Measurements from ENCODE around the gene THYN1.

The THYN1 gene

DNA sequence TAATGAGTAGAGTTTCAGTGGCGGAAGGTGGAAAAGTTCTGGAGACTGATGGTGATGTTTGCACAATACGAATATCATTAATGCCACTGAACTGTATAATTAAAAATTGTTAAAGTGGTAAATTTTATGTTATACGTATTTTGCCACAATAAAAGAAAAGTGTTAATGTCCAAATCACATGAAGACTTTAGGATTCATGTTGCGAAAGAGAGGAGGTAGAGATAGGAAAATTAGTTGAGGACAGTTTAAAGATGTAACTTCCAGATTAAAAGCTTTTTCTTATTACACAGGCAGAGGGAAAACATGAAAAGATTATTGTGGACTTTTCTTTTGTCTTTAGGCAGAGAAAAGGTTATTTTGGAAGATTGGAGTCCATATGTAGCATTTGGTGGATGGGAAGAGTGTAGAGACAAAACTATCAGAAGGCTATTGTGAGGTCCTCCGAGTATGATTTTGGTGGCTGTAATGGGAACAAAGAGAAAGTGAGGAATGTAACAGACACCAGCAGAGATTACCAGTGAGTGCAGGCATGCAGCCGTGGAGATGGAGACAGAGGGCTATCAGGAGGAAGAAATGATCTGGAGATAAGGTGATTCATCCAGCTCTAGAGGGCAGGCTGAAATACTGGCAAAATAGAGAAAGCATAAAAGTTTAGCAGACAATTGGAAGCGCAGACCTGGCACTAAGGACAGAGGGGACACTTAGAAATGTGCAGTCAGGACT lies 16.2 kb downstream of the THYN1 start:
- H3K27me3 ChIP-seq (ENCODE audit: control insufficient read depth, insufficient read depth, low read length), result no peaks in the 10 kb centered on the region
- no peaks in the 10 kb centered on the region for H3K4me1 ChIP-seq (ENCODE audit: control insufficient read depth, insufficient read depth, low read length)
- DNase-seq (ENCODE audit: low read depth, low spot score), result no peak
- H3K4me3 ChIP-seq (ENCODE audit: low read length), result no peak overlapping the region
- no peaks in the 10 kb centered on the region for H3K9me3 ChIP-seq (ENCODE audit: control insufficient read depth, insufficient read depth, low read length)
- no peak overlapping the region for H3K27ac ChIP-seq (ENCODE audit: low read length)
- 100% methylated on average over 1 of the region's 7 CpGs for WGBS (ENCODE audit: insufficient coverage, insufficient read length)
- H3K36me3 ChIP-seq (ENCODE audit: control insufficient read depth, insufficient read depth, low read length), result 0 out of 2 replicates have a peak, but pooled peaks cover 2% of the 10 kb centered on the region

DNA sequence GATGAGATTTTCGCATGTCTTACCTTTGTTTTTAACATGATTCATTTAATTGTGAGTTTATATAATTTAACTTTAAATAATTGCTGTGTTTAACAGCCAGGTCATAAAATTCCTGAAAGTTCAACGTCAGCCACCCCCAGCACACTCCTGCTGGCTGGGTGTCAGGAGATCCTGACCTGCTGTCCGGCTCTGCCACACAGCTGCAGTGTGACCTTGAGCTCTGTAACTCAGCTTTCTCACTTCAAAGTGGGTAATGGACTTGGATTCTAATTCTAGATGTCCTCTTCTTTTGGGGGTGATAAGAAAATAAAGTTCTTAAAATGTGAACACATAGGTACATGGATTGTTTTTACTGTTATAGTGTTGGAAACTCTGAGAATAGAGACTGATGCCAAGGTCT lies 17.8 kb downstream of the THYN1 start:
- Histone ChIP-seq H3K4me1 (ENCODE audit: control insufficient read depth, insufficient read depth, low read length) (no peaks in the 10 kb centered on the region), H3K4me3 (ENCODE audit: low read length) (no peak overlapping the region), H3K9me3 (ENCODE audit: control insufficient read depth, insufficient read depth, low read length) (no peaks in the 10 kb centered on the region), H3K27me3 (ENCODE audit: control insufficient read depth, insufficient read depth, low read length) (no peaks in the 10 kb centered on the region), H3K27ac (ENCODE audit: low read length) (no peak overlapping the region), H3K36me3 (ENCODE audit: control insufficient read depth, insufficient read depth, low read length) (no peaks in the 10 kb centered on the region)
- no CpG with 5 or more reads among the region's 3 CpGs for WGBS (ENCODE audit: insufficient coverage, insufficient read length)
- DNase-seq (ENCODE audit: low read depth, low spot score), result no peak

DNA sequence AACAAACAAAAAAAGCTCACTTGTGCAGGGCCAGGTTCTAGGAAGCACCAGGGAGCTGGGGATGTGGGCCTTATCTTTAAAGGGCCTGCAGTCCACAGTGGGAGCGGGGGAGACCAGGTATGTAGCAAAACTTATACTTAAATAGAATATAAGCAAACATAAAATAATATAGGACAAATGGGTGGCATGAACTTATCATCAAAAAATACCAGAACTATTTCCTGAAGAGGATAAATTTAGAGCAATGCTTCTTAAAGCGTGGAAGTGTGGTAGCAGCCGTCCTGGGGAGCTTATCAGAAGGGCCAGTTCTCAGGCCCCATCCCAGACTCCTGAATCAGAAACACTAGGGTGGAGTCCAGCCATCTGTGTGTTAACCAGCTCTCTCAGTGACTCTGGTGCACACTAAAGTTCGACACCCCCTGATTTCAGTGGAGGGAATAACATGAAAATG lies 19.4 kb downstream of the THYN1 start:
- no peak for DNase-seq (ENCODE audit: low read depth, low spot score)
- Histone ChIP-seq H3K4me3 (ENCODE audit: low read length) (no peak overlapping the region), H3K9me3 (ENCODE audit: control insufficient read depth, insufficient read depth, low read length) (no peaks in the 10 kb centered on the region), H3K27ac (ENCODE audit: low read length) (no peak overlapping the region), H3K36me3 (ENCODE audit: control insufficient read depth, insufficient read depth, low read length) (no peaks in the 10 kb centered on the region), H3K27me3 (ENCODE audit: control insufficient read depth, insufficient read depth, low read length) (no peaks in the 10 kb centered on the region), H3K4me1 (ENCODE audit: control insufficient read depth, insufficient read depth, low read length) (no peaks in the 10 kb centered on the region)
- WGBS (ENCODE audit: insufficient coverage, insufficient read length), result no CpG with 5 or more reads among the region's 4 CpGs

DNA sequence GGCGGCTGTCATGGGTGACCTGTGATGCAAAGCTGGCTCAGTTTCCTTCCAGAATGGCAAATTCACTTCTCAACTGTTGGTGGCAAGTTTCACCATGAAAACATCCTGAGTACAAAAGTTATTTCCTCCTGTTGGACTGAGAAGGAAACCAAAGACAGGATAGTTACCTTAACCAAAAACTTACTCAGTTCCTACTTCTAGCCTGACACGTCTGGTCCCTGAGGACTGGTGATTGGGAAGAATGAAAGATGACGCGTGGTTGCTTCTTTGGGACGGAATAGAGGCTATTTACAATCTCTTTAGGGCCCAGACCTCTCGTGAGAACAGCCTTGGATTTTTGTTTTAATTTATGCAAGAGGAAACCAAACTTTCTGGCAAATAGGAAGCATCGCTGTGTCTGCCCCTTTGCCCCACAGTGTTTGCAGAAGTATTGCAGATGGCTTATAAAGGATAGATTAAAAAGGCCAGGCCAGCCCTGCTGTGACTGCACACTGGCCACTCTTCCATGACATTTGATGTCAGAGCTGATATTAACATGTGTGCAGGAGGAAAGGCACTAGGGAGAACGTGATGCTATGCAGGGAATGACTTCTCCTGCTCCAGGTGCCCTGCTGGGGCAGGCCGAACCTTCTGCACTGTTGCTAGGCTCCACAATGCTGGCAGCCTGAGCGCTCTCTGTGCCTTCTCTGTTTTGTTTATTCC lies 21.0 kb downstream of the THYN1 start:
- H3K27ac ChIP-seq (ENCODE audit: low read length), result no peak overlapping the region
- H3K4me1 ChIP-seq (ENCODE audit: control insufficient read depth, insufficient read depth, low read length), result no peaks in the 10 kb centered on the region
- H3K4me3 ChIP-seq (ENCODE audit: low read length), result no peak overlapping the region
- WGBS (ENCODE audit: insufficient coverage, insufficient read length), result no CpG with 5 or more reads among the region's 10 CpGs
- no peaks in the 10 kb centered on the region for H3K36me3 ChIP-seq (ENCODE audit: control insufficient read depth, insufficient read depth, low read length)
- H3K27me3 ChIP-seq (ENCODE audit: control insufficient read depth, insufficient read depth, low read length), result no peaks in the 10 kb centered on the region
- DNase-seq (ENCODE audit: low read depth, low spot score), result no peak
- no peaks in the 10 kb centered on the region for H3K9me3 ChIP-seq (ENCODE audit: control insufficient read depth, insufficient read depth, low read length)

DNA sequence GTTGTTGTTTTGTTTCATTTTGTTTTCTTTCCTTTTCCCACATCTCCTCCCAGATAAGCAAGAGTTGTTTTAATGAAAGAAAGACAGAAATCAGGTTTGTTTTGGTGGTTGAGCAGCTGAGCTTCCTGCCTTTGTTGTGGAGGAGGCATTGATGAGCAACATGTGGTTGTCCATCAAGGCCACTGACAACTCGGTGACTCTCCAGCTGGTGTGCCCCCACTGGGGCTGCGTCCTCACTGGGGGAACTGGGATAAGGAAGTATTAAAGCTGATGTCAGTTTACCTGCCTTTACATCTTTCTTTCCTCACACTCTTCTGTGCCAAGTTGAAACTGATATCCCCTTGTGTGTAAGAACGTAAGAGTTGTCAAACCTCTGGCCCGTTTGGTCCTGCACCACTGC lies 22.8 kb downstream of the THYN1 start:
- Histone ChIP-seq H3K9me3 (ENCODE audit: control insufficient read depth, insufficient read depth, low read length) (no peaks in the 10 kb centered on the region), H3K27me3 (ENCODE audit: control insufficient read depth, insufficient read depth, low read length) (no peaks in the 10 kb centered on the region), H3K27ac (ENCODE audit: low read length) (no peak overlapping the region), H3K36me3 (ENCODE audit: control insufficient read depth, insufficient read depth, low read length) (no peaks in the 10 kb centered on the region), H3K4me3 (ENCODE audit: low read length) (no peak overlapping the region), H3K4me1 (ENCODE audit: control insufficient read depth, insufficient read depth, low read length) (no peaks in the 10 kb centered on the region)
- no peak for DNase-seq (ENCODE audit: low read depth, low spot score)
- WGBS (ENCODE audit: insufficient coverage, insufficient read length), result no CpG with 5 or more reads among the region's 4 CpGs

DNA sequence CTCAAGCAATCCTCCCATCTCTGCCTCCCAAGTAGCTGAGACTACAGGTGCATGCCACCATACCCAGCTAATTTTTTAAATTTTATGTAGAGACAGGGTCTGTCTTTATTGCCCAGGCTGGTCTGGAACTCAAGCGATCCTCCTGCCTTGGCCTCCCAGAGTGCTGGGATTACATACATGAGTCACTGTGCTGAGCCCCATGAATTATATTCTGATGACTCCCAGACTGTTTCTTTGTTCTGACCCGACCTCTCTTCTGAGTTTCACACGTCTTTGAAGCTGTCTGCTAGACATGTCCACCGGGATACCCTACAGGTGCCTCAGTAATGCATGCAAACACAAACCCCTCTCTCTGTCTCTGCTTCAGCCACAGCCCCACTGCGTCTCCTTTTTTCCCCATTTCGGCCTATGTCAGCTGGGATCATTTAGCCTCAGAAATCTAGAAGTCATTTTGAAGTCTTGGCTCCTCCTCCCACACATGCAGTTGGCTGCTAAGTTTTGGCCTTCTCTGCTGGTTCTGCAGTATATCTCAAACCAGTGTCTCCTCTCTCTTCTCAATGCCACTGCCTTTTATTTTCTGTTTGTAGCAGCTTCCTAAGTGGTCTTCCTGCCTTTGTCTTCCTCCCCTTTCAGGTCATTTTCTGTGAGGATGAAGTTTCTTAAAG lies 23.9 kb downstream of the THYN1 start:
- Histone ChIP-seq H3K4me1 (ENCODE audit: control insufficient read depth, insufficient read depth, low read length) (no peaks in the 10 kb centered on the region), H3K27ac (ENCODE audit: low read length) (no peak overlapping the region)
- WGBS (ENCODE audit: insufficient coverage, insufficient read length), result no CpG with 5 or more reads among the region's 6 CpGs

DNA sequence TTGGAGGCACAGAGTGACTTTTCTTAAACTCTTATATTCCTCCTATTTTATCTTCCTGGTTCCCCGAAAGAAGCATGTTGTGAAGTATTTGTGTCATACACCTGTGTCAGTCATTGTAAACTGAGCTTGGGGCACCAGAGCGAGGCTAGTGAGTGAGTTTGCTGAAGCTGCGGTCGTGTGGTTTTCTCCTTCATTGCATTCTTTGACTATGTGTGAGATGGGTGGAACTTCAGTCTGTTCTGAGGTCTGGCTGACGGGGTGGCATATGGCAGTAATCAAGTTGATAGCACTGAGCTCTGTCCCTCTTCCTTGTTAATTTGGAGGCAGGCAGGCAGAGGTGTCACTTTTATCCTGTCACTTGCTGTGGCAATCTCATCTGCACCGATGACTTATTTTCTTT lies 24.5 kb downstream of the THYN1 start:
- H3K36me3 ChIP-seq (ENCODE audit: control insufficient read depth, insufficient read depth, low read length), result no peaks in the 10 kb centered on the region
- H3K27ac ChIP-seq (ENCODE audit: low read length), result no peak overlapping the region
- no peaks in the 10 kb centered on the region for H3K4me1 ChIP-seq (ENCODE audit: control insufficient read depth, insufficient read depth, low read length)
- no peak overlapping the region for H3K4me3 ChIP-seq (ENCODE audit: low read length)
- WGBS (ENCODE audit: insufficient coverage, insufficient read length), result no CpG with 5 or more reads among the region's 6 CpGs
- no peaks in the 10 kb centered on the region for H3K27me3 ChIP-seq (ENCODE audit: control insufficient read depth, insufficient read depth, low read length)
- no peaks in the 10 kb centered on the region for H3K9me3 ChIP-seq (ENCODE audit: control insufficient read depth, insufficient read depth, low read length)
- DNase-seq (ENCODE audit: low read depth, low spot score), result no peak

More for the DNA sequence above, 23.9 kb downstream of the THYN1 start:
- Histone ChIP-seq H3K9me3 (ENCODE audit: control insufficient read depth, insufficient read depth, low read length) (no peaks in the 10 kb centered on the region), H3K27me3 (ENCODE audit: control insufficient read depth, insufficient read depth, low read length) (no peaks in the 10 kb centered on the region), H3K36me3 (ENCODE audit: control insufficient read depth, insufficient read depth, low read length) (no peaks in the 10 kb centered on the region), H3K4me3 (ENCODE audit: low read length) (no peak overlapping the region)
- DNase-seq (ENCODE audit: low read depth, low spot score), result no peak

DNA sequence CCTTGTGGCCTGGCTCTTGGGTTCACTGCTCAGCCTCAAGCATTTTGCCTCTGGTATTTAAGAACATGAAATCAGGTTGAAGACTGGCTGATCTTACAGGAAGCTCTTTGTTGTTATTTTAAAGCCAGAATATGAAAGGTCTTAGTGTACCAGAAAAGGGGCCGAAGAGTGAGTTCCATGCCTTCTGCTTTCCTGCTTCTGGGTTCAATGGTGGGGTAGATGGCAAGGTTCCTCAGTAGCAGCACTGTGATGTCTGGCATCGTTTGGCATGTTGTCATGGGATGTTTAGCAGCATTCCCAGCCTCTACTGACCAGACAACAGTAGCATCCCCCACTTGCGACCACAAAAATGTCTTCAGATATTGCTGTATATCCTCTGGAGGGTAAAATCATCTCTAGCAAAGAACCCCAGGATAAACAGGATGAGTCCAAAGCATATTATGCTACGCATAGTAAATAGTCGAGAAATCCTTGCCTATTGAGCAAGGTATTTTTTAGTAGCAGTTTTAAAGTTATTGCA lies 26.3 kb downstream of the THYN1 start:
- DNase-seq (ENCODE audit: low read depth, low spot score), result no peak
- no peak overlapping the region for H3K27ac ChIP-seq (ENCODE audit: low read length)
- H3K4me3 ChIP-seq (ENCODE audit: low read length), result no peak overlapping the region
- no peaks in the 10 kb centered on the region for H3K36me3 ChIP-seq (ENCODE audit: control insufficient read depth, insufficient read depth, low read length)
- no peaks in the 10 kb centered on the region; the same call in 1 of the 2 replicates for H3K4me1 ChIP-seq (ENCODE audit: control insufficient read depth, insufficient read depth, low read length)
- WGBS (ENCODE audit: insufficient coverage, insufficient read length), result no CpG with 5 or more reads among the region's 5 CpGs
- no peaks in the 10 kb centered on the region for H3K27me3 ChIP-seq (ENCODE audit: control insufficient read depth, insufficient read depth, low read length)
- no peaks in the 10 kb centered on the region for H3K9me3 ChIP-seq (ENCODE audit: control insufficient read depth, insufficient read depth, low read length)

DNA sequence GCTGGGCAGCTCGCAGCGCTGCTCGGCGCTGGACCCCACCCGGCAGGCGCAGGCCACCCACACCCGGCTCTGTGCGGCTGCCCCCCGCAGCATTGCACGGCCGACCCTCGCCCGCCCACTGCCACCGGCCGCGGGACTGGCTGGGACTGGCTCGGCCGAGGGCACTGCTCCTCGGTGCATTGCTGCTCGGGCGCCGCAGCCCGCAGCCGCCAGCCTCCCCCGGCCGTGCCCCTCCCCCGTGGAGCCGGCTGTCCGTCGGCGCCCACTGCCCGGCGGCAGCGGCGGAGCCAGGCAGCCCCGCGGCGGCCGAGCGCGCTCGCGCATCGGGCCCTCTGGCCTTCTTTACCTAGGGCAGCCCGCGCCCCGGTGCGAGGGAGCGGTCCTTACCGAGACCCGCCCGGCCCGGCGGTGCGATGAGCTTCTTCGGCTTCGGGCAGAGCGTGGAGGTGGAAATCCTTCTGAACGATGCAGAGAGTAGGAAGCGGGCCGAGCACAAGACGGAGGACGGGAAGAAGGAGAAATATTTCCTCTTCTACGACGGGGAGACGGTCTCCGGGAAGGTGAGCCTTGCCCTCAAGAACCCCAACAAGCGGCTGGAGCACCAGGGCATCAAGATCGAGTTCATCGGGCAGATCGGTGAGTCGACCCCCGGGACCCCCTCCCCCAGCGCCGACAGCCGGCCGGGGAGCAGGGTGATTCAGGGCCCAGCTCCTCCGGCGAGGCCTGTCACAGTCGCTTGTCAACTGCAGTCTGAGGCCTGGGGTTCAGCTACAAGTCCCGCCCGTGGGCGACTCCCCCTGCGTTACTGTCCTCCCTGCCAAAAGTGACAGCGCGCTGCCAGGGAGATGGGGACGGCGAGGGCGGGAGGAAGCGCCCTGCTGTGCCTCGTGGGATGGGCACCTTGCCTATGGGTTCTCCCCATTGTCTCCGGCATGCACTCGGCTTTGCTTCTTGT lies 28.2 kb downstream of the THYN1 start:
- Histone ChIP-seq H3K27ac (ENCODE audit: low read length) (no peak overlapping the region), H3K36me3 (ENCODE audit: control insufficient read depth, insufficient read depth, low read length) (no peaks in the 10 kb centered on the region), H3K9me3 (ENCODE audit: control insufficient read depth, insufficient read depth, low read length) (no peaks in the 10 kb centered on the region), H3K4me1 (ENCODE audit: control insufficient read depth, insufficient read depth, low read length) (no peaks in the 10 kb centered on the region; the same call in 1 of the 2 replicates), H3K27me3 (ENCODE audit: control insufficient read depth, insufficient read depth, low read length) (no peaks in the 10 kb centered on the region), H3K4me3 (ENCODE audit: low read length) (peak overlapping the region; percentile 89)
- WGBS (ENCODE audit: insufficient coverage, insufficient read length), result no CpG with 5 or more reads among the region's 93 CpGs
- no peak for DNase-seq (ENCODE audit: low read depth, low spot score)
